Keratinocyte (primary cell): ENCODE measurements around the gene KIF11.

Experiments
- EZH2 ChIP-seq: IDR thresholded peaks from one replicate; pipeline ENCODE4 v1.6.1; 2012; ENCODE audit warnings: inconsistent platforms, mild to moderate bottlenecking, low read length, moderate library complexity
- TF ChIP-seq, protein P1 (sequence below), 3 experiments: IDR thresholded peaks in 1 of 3; conservative IDR thresholded peaks in 1 of 3; optimal IDR thresholded peaks in 1 of 3; 2 replicates in 2 of 3; 3 replicates in 1 of 3; pipeline versions ENCODE3 to v1.5.1; 2011; ENCODE audit warnings: low read length in 3 of 3, mild to moderate bottlenecking in 3 of 3, moderate library complexity in 2 of 3, control low read depth in 1 of 3, inconsistent platforms in 1 of 3; ENCODE audit not compliant: insufficient read depth in 2 of 3; ENCODE audit errors: extremely low read depth in 1 of 3

DNA sequence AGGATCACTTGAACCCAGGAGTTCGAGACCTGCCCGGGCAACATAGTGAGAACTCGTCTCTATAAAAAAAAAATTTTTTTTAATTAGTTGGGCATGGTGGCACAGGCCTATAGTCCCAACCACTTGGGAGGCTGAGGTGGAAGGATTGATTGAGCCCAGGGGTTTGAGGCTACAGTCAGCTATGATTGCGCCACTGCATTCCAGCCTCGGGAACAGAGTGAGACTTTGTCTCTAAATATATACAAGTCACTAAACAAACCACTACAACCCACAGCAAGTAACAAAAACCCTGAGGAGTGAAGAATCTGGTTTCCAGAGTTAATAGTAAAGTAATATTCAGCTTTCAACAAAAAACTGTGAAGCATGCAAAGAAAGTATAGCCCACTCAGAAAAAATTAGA lies 64.1 kb downstream of the KIF11 start:
- TF ChIP-seq, protein P1, sequence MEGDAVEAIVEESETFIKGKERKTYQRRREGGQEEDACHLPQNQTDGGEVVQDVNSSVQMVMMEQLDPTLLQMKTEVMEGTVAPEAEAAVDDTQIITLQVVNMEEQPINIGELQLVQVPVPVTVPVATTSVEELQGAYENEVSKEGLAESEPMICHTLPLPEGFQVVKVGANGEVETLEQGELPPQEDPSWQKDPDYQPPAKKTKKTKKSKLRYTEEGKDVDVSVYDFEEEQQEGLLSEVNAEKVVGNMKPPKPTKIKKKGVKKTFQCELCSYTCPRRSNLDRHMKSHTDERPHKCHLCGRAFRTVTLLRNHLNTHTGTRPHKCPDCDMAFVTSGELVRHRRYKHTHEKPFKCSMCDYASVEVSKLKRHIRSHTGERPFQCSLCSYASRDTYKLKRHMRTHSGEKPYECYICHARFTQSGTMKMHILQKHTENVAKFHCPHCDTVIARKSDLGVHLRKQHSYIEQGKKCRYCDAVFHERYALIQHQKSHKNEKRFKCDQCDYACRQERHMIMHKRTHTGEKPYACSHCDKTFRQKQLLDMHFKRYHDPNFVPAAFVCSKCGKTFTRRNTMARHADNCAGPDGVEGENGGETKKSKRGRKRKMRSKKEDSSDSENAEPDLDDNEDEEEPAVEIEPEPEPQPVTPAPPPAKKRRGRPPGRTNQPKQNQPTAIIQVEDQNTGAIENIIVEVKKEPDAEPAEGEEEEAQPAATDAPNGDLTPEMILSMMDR (optimal IDR thresholded peaks at IDR 0.05 in 1 of 3, IDR thresholded peaks at IDR 0.05 in 1 of 3, conservative IDR thresholded peaks at IDR 0.05 in 1 of 3; ENCODE audit: extremely low read depth in 1 of 3, insufficient read depth in 2 of 3, low read length in 3 of 3): no peak
- no peak for TF ChIP-seq EZH2
